HG03095 (cell line): ENCODE results near the gene TMEM53.

Source experiments
- ATAC-seq: cut with Tn5 transposase; IDR thresholded peaks from one replicate; pipeline ENCODE4 v1.9.1; 2021; ENCODE audit warnings: moderate library complexity; ENCODE audit not compliant: unreplicated experiment

TMEM53 gene

DNA sequence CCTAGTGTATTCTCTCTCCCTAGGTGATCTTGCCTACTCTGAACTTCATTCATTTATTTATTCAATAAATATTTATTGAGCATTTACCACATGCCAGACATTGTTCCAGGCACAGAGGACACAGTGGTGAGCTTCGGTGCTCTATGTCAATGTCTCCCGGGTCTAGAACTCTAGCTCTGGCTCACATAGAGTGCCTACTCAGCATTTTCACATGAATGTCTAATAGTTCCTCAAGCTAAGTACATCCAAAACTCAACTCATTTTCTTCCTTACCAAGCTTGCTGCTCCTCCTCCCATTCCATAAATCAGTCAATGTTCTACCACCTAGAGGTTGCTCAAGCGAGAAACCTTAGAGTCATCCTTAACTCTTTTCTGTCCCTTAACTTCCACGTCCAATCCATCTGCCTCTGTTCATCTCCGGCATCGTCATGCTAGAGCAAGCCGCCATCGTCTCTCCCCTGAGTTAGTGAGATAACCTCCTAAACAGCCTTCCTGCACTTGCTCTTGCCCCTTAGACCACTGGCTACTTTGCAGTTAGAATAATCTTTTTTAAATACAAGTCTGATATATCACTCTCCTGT is 67.5 kb downstream of the TMEM53 start:
- ATAC-seq: no peak

DNA sequence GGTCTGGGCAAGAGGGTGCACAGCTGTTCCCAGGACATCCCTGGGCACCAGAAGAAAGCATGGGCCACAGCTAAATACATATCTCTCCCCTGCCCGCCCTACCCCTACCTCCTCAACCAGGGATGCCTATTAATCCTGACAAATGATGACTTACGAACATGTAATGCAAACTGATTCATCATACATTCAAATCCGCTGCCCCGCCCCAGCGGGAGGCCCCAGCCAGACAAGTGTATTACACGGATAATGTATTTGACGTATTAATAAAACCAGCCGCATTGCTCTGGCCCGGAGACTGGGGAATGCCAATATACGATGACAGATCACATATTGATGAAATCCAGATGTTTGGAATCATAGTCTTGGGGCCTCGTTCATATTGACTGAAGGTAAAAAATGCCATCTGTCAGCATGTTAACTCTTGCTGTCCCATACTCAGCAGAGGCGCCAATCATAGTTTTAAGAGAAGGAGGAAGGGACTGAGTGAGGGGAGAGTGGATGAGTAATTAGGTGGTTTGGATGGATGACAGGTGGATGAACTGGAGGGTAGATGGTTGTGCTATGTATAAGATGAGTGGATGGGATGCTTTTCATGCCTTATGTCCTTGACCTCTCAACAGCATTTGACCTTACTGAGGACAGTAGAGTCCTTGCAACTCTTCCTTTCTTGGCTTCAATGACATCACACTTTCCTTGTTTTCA is 68.2 kb downstream of the TMEM53 start:
- no peak for ATAC-seq

DNA sequence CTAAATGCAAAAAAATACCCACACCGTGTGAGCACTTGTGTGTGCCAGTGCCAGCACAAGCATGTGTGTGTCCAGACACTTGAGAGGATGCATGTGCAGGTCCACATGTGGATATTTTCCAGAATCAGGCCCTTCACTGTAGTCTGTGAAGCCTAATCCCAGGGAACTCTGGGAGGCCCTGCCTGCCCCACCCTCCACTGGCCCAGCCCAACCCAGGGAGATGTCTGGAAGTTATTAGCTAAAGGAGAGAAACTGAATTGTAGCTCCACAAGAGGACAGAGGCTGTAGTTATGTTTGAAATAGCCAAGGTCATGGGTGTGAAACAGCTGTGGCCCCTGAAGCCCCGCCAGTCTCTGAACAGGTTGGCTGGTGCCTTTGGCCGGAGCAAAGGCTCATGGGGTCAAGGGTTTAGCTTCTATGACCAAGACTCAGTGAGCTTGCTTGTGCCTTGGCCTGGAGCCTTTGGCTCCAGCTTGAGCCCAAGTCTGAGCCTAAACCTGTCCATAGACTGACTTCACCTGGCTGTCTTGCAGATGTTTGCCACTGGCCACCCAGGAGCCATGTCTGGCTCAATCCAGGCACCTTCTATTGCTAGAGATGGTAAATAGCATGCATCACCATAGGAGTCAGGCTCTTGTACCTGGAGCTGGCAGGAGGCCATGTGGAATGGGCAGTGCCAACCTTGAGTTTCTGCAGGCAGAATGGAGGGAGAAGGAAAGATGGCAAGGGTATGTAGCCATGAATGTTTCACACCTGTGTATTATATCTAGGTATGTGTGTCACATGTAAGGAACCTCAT is 69.9 kb downstream of the TMEM53 start:
- ATAC-seq: no peak

DNA sequence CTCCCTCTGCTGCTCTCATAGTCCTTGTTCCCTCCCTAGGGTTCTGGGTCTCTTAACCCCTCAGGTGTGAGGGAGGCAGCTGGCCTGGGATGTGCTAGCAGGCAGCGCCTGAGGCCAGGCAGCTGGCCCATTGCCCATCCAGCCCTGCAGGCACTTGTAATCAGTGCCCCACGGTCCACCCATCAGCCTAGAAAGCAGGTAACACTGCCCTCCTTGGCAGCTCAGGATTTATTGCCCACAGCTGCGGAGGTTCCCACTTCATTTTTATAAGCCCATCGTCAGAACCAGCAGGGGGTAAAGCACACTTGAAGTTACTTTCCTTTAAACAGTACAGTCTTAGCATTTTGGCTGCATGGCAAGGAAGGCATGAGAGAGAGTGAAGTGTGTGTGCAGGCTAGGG is 70.6 kb downstream of the TMEM53 start:
- no peak for ATAC-seq
